Measurements from ENCODE around the gene PCSK2. TPM values are rescaled to one million over a fixed set of nuclear protein-coding genes. Genes with fewer than 3 reads are reported as not detected.

Gene PCSK2
- total RNA-seq, 2 experiments from 2014 or later = not detected

GRCh38 chr20:17431621-17432364 lies 205.0 kb downstream of the PCSK2 start:
- no peaks in the 10 kb centered on the region for H3K9me3 ChIP-seq (ENCODE audit: low read length)
- TF ChIP-seq EZH2phosphoT487 (IDR thresholded peaks at IDR 0.05; ENCODE audit: borderline replicate concordance, low read depth, low read length) = no peak
- peak; percentile 98 for TF ChIP-seq CTCF (conservative IDR thresholded peaks at IDR 0.05; ENCODE audit: low read length)
- no peaks in the 10 kb centered on the region for H3K36me3 ChIP-seq (ENCODE audit: insufficient read depth, low read length)
- H4K20me1 ChIP-seq (ENCODE audit: insufficient read depth, low read length) = no peaks in the 10 kb centered on the region
- no TSS peak for BruUV-seq (replicated peaks)
- intact Hi-C loops (cut with micrococcal nuclease; ENCODE audit: unreplicated experiment) = loop anchor here (1.0 to 10.0 kb wide), 2 partner anchors 57 to 627 kb away; no protein-coding TSS in a partner anchor
- POLR2A ChIA-PET = interaction anchor here (0.9 kb wide), 1 partner anchor 398 kb away, joined by 3 read pairs; no protein-coding TSS in a partner anchor
- no peaks in the 10 kb centered on the region for H3K4me1 ChIP-seq (ENCODE audit: insufficient read depth, low read length, poor library complexity, severe bottlenecking)
- no peaks in the 10 kb centered on the region for H3K79me2 ChIP-seq (ENCODE audit: insufficient read depth, low read depth, low read length)
- CTCF ChIA-PET (ENCODE audit: unreplicated experiment) = no interaction called here
- peak; percentile 60 for DNase-seq (ENCODE audit: low spot score)
- H3K4me3 ChIP-seq (ENCODE audit: low read depth, low read length, poor library complexity, severe bottlenecking) = no peak overlapping the region
- H3K4me2 ChIP-seq (ENCODE audit: low read length) = no peak overlapping the region
- no peaks in the 10 kb centered on the region for H3K9me2 ChIP-seq (ENCODE audit: insufficient read depth, low read length)
- no peak overlapping the region for H2AFZ ChIP-seq (ENCODE audit: low read length)
- no peak overlapping the region for H3K27ac ChIP-seq (ENCODE audit: low read depth, low read length, poor library complexity, severe bottlenecking)

GRCh38 chr20:17436664-17437063 lies 209.8 kb downstream of the PCSK2 start:
- H4K20me1 ChIP-seq (ENCODE audit: insufficient read depth, low read length) = no peaks in the 10 kb centered on the region
- no peak overlapping the region for H2AFZ ChIP-seq (ENCODE audit: low read length)
- ChIA-PET POLR2A (no interaction called here), CTCF (ENCODE audit: unreplicated experiment) (no interaction called here)
- H3K36me3 ChIP-seq (ENCODE audit: insufficient read depth, low read length) = no peaks in the 10 kb centered on the region
- H3K4me2 ChIP-seq (ENCODE audit: low read length) = no peak overlapping the region
- no peak for TF ChIP-seq CTCF (conservative IDR thresholded peaks at IDR 0.05; ENCODE audit: low read length)
- TF ChIP-seq EZH2phosphoT487 (IDR thresholded peaks at IDR 0.05; ENCODE audit: borderline replicate concordance, low read depth, low read length) = no peak
- intact Hi-C loops (cut with micrococcal nuclease; ENCODE audit: unreplicated experiment) = loop anchor here (10.0 kb wide), 1 partner anchor 62 kb away; no protein-coding TSS in a partner anchor
- H3K4me1 ChIP-seq (ENCODE audit: insufficient read depth, low read length, poor library complexity, severe bottlenecking) = no peaks in the 10 kb centered on the region
- no peaks in the 10 kb centered on the region for H3K9me3 ChIP-seq (ENCODE audit: low read length)
- DNase-seq (ENCODE audit: low spot score) = no peak
- H3K9me2 ChIP-seq (ENCODE audit: insufficient read depth, low read length) = no peaks in the 10 kb centered on the region
- no peak overlapping the region for H3K4me3 ChIP-seq (ENCODE audit: low read depth, low read length, poor library complexity, severe bottlenecking)
- no peaks in the 10 kb centered on the region for H3K79me2 ChIP-seq (ENCODE audit: insufficient read depth, low read depth, low read length)
- no peak overlapping the region for H3K27ac ChIP-seq (ENCODE audit: low read depth, low read length, poor library complexity, severe bottlenecking)
- BruUV-seq (replicated peaks) = no TSS peak

- CTCF ChIA-PET (ENCODE audit: unreplicated experiment) = no interaction called here
- no TSS peak for BruUV-seq (replicated peaks)
Measured at GRCh38 chr20:17437251-17437650, 210.4 kb downstream of the PCSK2 start.

More at GRCh38 chr20:17437251-17437650, 210.4 kb downstream of the PCSK2 start:
- H3K79me2 ChIP-seq (ENCODE audit: insufficient read depth, low read depth, low read length) = no peaks in the 10 kb centered on the region
- no peak overlapping the region for H2AFZ ChIP-seq (ENCODE audit: low read length)
- no peak overlapping the region for H3K27ac ChIP-seq (ENCODE audit: low read depth, low read length, poor library complexity, severe bottlenecking)
- intact Hi-C loops (cut with micrococcal nuclease; ENCODE audit: unreplicated experiment) = loop anchor here (10.0 kb wide), 1 partner anchor 62 kb away; no protein-coding TSS in a partner anchor
- POLR2A ChIA-PET = no interaction called here
- no peak for DNase-seq (ENCODE audit: low spot score)
- H3K4me3 ChIP-seq (ENCODE audit: low read depth, low read length, poor library complexity, severe bottlenecking) = no peak overlapping the region
- TF ChIP-seq EZH2phosphoT487 (IDR thresholded peaks at IDR 0.05; ENCODE audit: borderline replicate concordance, low read depth, low read length) = no peak
- TF ChIP-seq CTCF (conservative IDR thresholded peaks at IDR 0.05; ENCODE audit: low read length) = no peak
- H3K9me2 ChIP-seq (ENCODE audit: insufficient read depth, low read length) = no peaks in the 10 kb centered on the region
- H3K36me3 ChIP-seq (ENCODE audit: insufficient read depth, low read length) = no peaks in the 10 kb centered on the region
- no peaks in the 10 kb centered on the region for H3K4me1 ChIP-seq (ENCODE audit: insufficient read depth, low read length, poor library complexity, severe bottlenecking)
- no peak overlapping the region for H3K4me2 ChIP-seq (ENCODE audit: low read length)
- H4K20me1 ChIP-seq (ENCODE audit: insufficient read depth, low read length) = no peaks in the 10 kb centered on the region
- H3K9me3 ChIP-seq (ENCODE audit: low read length) = no peaks in the 10 kb centered on the region
